Tibial nerve (tissue), 4 donors: ENCODE data around the gene TAF4B. TPM values are rescaled to one million over a fixed set of nuclear protein-coding genes. Genes with fewer than 3 reads are reported as not detected.
A peak's percentile ranks its signal among the peaks of the same experiment; 100 is the strongest.

Experiments
- DNase-seq, 2 donors: peaks; one replicate each; pipeline ENCODE4 v3.0.0-alpha.2; 2019; ENCODE audit warnings: low spot score in 2 of 2
- H3K27ac ChIP-seq, 4 donors: fragments of 200-600 bp; sonication (generic) in 3 of 4; one replicate each; pipeline ENCODE4 v1.5.1; 2017 to 2019; ENCODE audit warnings: mild to moderate bottlenecking in 1 of 4
- H3K27me3 ChIP-seq, 2 donors: fragments of 200-600 bp; sonication (generic) in 1 of 2; one replicate each; pipeline versions ENCODE4 v1.5.1 to v1.6.0; 2017 to 2019
- H3K36me3 ChIP-seq, 3 donors: fragments of 200-600 bp; sonication (generic); one replicate each; pipeline ENCODE4 v1.5.1; 2018 to 2019
- H3K4me1 ChIP-seq, 4 donors: fragments of 200-600 bp; sonication (generic) in 3 of 4; one replicate each; pipeline ENCODE4 v1.5.1; 2017 to 2019
- H3K4me3 ChIP-seq, 4 donors: fragments of 200-600 bp; sonication (generic) in 3 of 4; one replicate each; pipeline ENCODE4 v1.5.1; 2017 to 2019; ENCODE audit warnings: mild to moderate bottlenecking in 1 of 4, moderate library complexity in 1 of 4
- H3K9me3 ChIP-seq, 4 donors: fragments of 200-600 bp; sonication (generic) in 3 of 4; one replicate each; pipeline ENCODE4 v1.5.1; 2017 to 2019
- EP300 ChIP-seq, 2 donors: sonication (generic); formaldehyde crosslinking; IDR thresholded peaks; one replicate each; pipeline ENCODE4 v1.6.1; 2017; ENCODE audit warnings: antibody characterized with exemption in 2 of 2, mild to moderate bottlenecking in 1 of 2
- POLR2A ChIP-seq, 2 donors: fragments of 450-650 bp; IDR thresholded peaks; one replicate each; pipeline ENCODE4 v1.6.1; 2017; ENCODE audit warnings: antibody characterized with exemption in 2 of 2, mild to moderate bottlenecking in 2 of 2, moderate library complexity in 2 of 2
- whole genome bisulfite sequencing, 2 donors: methylation state at CpG; one replicate each; pipeline ENCODE4 v1.1.5; 2018; 5-methylcytosine and 5-hydroxymethylcytosine counted together
- total RNA-seq, 4 donors: library from RNA; depleted of rRNA; stranded (reverse); fragments of >200 nt; gene quantifications; one replicate each; pipeline ENCODE4 v1.1.0, GENCODE V29; 2016
- TF ChIP-seq, protein P1 (sequence below), 5 experiments: fragments of 200-600 bp in 3 of 5; fragments of 450-650 bp in 2 of 5; sonication (generic) in 3 of 5; IDR thresholded peaks; one replicate each; pipeline ENCODE4 v1.5.1; 2016 to 2019; ENCODE audit warnings: antibody characterized with exemption in 5 of 5, mild to moderate bottlenecking in 3 of 5, moderate library complexity in 2 of 5

The TAF4B gene, protein sequence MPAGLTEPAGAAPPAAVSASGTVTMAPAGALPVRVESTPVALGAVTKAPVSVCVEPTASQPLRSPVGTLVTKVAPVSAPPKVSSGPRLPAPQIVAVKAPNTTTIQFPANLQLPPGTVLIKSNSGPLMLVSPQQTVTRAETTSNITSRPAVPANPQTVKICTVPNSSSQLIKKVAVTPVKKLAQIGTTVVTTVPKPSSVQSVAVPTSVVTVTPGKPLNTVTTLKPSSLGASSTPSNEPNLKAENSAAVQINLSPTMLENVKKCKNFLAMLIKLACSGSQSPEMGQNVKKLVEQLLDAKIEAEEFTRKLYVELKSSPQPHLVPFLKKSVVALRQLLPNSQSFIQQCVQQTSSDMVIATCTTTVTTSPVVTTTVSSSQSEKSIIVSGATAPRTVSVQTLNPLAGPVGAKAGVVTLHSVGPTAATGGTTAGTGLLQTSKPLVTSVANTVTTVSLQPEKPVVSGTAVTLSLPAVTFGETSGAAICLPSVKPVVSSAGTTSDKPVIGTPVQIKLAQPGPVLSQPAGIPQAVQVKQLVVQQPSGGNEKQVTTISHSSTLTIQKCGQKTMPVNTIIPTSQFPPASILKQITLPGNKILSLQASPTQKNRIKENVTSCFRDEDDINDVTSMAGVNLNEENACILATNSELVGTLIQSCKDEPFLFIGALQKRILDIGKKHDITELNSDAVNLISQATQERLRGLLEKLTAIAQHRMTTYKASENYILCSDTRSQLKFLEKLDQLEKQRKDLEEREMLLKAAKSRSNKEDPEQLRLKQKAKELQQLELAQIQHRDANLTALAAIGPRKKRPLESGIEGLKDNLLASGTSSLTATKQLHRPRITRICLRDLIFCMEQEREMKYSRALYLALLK
- 10 to 100 TPM; 13.7 to 25.5 (median 17.2) TPM for total RNA-seq

DNA sequence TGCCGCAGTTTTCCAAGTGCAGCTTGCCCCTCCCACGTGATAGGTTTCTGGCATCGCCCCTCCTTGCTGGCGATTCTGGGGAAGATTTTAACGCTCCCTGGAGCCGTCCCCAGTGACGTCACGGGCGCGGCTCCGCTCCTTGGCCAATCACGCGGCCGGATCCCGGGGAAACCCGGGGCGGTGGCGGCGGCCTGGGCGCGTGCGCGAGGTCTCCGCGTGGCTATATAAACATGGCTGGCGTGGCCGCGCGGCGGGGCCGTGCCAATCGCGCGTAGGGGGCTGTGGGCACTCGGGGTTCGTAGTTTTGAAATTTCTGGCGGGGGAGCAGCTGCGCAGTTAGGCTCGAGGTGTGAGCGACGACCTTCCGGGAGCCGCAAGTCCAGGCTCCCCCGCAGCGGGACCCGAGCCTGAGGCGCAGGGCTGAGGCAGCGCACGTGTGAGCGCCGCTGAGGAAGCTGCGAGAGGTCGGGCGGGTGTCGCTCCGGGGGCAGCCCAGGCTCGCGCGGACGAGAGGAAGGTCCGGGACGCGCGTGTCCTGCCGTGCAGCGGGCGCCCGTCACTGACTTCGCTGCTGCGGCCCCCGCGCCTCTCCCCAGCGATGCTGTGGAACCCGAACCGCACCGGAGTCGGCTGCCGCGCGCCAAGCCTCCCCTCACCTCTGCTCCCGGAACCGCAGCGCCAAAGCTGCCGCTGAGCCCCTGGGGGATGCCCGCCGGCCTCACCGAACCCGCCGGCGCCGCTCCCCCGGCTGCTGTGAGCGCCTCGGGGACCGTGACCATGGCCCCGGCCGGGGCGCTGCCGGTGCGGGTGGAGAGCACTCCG, at the start of gene TAF4B:
TSS of gene TAF4B (plus strand) at position 217 of the 822 bp plus-strand sequence. CDS start at position 706, 489 bp downstream.
- peak; percentile 22 to 85 for TF ChIP-seq POLR2A (IDR thresholded peaks at IDR 0.05)
- TF ChIP-seq, protein P1, sequence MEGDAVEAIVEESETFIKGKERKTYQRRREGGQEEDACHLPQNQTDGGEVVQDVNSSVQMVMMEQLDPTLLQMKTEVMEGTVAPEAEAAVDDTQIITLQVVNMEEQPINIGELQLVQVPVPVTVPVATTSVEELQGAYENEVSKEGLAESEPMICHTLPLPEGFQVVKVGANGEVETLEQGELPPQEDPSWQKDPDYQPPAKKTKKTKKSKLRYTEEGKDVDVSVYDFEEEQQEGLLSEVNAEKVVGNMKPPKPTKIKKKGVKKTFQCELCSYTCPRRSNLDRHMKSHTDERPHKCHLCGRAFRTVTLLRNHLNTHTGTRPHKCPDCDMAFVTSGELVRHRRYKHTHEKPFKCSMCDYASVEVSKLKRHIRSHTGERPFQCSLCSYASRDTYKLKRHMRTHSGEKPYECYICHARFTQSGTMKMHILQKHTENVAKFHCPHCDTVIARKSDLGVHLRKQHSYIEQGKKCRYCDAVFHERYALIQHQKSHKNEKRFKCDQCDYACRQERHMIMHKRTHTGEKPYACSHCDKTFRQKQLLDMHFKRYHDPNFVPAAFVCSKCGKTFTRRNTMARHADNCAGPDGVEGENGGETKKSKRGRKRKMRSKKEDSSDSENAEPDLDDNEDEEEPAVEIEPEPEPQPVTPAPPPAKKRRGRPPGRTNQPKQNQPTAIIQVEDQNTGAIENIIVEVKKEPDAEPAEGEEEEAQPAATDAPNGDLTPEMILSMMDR (IDR thresholded peaks at IDR 0.05), result peak in 1 of 5 experiments; percentile 27
- TF ChIP-seq EP300 (IDR thresholded peaks at IDR 0.05), result peak; percentile 88 to 92
- no peaks in the 10 kb centered on the region for H3K36me3 ChIP-seq
- H3K4me1 ChIP-seq, result peaks cover 0 to 30% (median 5%) of the 10 kb centered on the region in 4 donors
- peak within 1 kb of the TSS; percentile 50 to 89 (median 78) for H3K27ac ChIP-seq
- no peaks in the 10 kb centered on the region for H3K27me3 ChIP-seq
- WGBS, 2 donors, result 0% methylated on average over 14 to 46 of the region's 101 CpGs
- peak; percentile 89 to 93 for DNase-seq
- peak within 1 kb of the TSS; percentile 80 to 95 (median 90) for H3K4me3 ChIP-seq
- no peaks in the 10 kb centered on the region for H3K9me3 ChIP-seq

GRCh38 chr18:26181343-26181826, 44.9 kb upstream of the TAF4B start:
- H3K27ac ChIP-seq, result no peak overlapping the region
- no peaks in the 10 kb centered on the region for H3K27me3 ChIP-seq
- no peak for TF ChIP-seq EP300 (IDR thresholded peaks at IDR 0.05)
- no peak for TF ChIP-seq POLR2A (IDR thresholded peaks at IDR 0.05)
- TF ChIP-seq, protein P1 (IDR thresholded peaks at IDR 0.05), result no peak
- H3K36me3 ChIP-seq, result no peaks in the 10 kb centered on the region
- 88 to 92% methylated on average over 7 of the region's 7 CpGs for WGBS, 2 donors
- no peak for DNase-seq
- H3K4me1 ChIP-seq, result no peaks in the 10 kb centered on the region
- no peaks in the 10 kb centered on the region for H3K9me3 ChIP-seq
- H3K4me3 ChIP-seq, result no peak overlapping the region

GRCh38 chr18:26183395-26184112, 42.7 kb upstream of the TAF4B start:
- DNase-seq, result no peak
- no peak overlapping the region for H3K27ac ChIP-seq
- TF ChIP-seq, protein P1 (IDR thresholded peaks at IDR 0.05), result no peak
- TF ChIP-seq POLR2A (IDR thresholded peaks at IDR 0.05) (no peak), EP300 (IDR thresholded peaks at IDR 0.05) (no peak)
- H3K4me3 ChIP-seq, result no peak overlapping the region
- H3K27me3 ChIP-seq, result no peaks in the 10 kb centered on the region
- no peaks in the 10 kb centered on the region for H3K36me3 ChIP-seq
- H3K9me3 ChIP-seq, result no peaks in the 10 kb centered on the region
- no peaks in the 10 kb centered on the region for H3K4me1 ChIP-seq

- no peaks in the 10 kb centered on the region for H3K9me3 ChIP-seq
- DNase-seq, result no peak
- H3K36me3 ChIP-seq, result no peaks in the 10 kb centered on the region
- H3K27ac ChIP-seq, result no peak overlapping the region
- H3K27me3 ChIP-seq, result no peaks in the 10 kb centered on the region
- WGBS, 2 donors, result 74 to 75% methylated on average over 2 of the region's 2 CpGs
- no peak for TF ChIP-seq POLR2A (IDR thresholded peaks at IDR 0.05)
- TF ChIP-seq, protein P1 (IDR thresholded peaks at IDR 0.05), result no peak
- TF ChIP-seq EP300 (IDR thresholded peaks at IDR 0.05), result no peak
- no peaks in the 10 kb centered on the region for H3K4me1 ChIP-seq
- H3K4me3 ChIP-seq, result no peak overlapping the region
Measured at GRCh38 chr18:26185267-26185666, 41.0 kb upstream of the TAF4B start.
